CD4-positive, alpha-beta T cell treated with Interleukin-4 for 4 hours (primary cell): ENCODE data around the gene SAG.
"Not testable (repeated sequence)": the region's sequence is repeated elsewhere in the genome, so short reads cannot be mapped to it uniquely, and the experiment has no call there.

Experiments
- DNase-seq: peaks from one replicate; pipeline ENCODE4 v3.0.0-alpha.2; 2020

Gene SAG

DNA sequence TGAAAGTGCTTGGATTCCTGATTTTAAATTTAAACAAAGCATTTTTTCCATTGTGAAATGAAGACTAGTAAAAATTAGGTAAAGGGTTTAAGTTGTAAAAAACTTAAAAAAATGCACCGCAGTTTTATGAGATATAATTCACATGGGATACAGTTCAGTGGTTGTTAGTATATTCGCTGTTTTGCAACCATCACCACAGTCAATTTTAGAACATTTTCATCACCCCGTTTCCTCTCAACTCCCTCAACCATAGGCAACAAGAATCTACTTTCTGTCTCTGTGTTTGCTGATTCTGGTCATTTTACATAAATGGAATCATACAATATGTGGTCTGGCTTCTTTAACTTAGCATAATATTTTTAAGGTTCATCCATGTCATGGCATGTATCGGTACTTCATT is 50.7 kb downstream of the SAG start:
- DNase-seq = no peak

DNA sequence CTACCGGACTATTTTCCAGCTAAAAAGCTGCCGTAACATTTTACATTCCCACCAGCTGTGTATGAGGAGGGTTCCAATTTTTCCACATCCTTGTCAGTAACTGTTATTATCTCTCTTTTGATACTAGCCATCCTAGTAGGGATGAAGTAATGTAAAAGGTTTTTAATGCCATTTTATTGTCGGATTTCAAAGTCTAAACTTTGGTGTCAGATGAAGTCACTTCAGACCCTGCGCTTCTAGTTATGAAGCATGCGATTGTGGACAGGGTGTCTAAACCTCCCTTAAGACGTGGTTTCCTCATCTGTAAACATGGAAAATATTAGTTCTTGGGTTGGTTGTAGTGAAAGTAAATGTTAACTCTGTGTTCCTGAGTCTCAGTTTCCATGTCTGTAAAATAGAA is 51.3 kb downstream of the SAG start:
- DNase-seq = peak; percentile 20

DNA sequence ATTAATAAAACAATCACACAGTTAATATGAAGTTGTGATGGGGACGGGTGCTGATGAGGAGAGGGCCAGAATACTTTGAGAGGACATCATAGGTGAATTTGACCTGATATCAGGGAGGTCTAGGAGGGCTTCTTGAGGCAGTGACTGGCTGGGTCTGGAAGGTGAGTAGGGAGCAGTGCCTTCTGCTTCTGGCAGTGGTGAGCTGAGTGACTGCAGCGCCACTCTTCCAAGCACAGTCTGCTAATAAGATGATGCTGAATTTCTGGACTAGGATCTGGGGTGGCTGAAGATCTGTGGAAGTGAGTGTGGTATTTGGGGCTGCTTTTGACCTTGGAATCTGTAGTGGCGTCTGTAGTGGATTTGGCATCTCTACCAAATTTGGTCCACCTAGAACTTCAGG is 52.2 kb downstream of the SAG start:
- no peak for DNase-seq

DNA sequence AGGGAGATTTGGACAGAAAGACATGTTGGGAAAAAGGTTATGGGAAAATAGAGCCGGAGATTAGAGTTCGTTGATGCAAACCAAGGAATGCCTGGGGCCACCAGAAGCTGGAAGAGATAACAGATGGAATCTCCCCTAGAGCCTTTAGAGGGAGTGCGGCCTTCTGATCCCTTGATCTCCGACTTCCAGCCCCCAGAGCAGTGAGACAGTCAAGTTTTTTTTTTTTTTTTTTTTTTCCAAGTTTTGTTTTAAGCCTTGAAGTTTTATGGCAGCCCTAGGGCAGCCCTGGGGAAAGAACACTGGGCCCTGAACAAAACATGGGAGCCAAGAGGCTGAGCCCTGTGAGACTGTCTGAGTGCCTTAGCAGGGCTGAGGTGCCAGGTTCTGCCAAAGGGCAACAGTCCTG is 53.2 kb downstream of the SAG start:
- no peak for DNase-seq

DNA sequence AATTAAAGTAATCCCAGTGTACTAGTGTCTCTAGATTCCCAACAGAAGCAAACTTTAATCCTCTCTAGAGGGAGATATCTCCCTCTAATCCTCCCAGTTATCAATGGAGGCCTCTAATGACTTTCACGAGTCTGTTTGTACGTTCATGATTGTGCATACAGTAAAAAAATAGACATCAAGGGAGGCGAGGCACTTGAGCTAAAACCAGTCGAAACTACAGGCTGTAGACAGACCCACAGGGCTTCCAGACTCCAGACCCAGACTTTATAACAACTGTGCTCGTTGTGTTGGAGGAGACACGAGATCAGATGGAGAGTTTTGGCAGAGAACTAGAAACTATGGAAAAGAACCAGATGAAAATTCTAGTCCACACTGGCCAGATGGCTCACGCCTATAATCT is 53.7 kb downstream of the SAG start:
- DNase-seq = no peak

DNA sequence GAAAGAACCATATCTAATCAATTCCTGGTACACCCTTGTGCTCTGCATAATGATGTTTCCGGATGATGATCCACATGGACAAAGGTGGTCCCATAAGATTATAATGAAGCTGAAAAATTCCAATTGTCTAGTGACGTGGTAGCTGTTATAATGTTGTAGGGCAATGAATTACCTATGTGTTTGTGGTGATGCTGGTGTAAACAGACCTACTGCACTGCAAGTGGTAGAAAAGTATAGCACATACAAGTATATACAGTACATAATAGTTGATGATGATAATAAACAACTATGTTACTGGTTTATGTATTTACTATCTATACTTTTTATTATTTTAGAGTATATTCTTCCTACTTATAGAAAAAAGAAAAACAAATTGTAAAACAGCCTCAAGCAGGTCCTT is 55.1 kb downstream of the SAG start:
- DNase-seq = no peak

DNA sequence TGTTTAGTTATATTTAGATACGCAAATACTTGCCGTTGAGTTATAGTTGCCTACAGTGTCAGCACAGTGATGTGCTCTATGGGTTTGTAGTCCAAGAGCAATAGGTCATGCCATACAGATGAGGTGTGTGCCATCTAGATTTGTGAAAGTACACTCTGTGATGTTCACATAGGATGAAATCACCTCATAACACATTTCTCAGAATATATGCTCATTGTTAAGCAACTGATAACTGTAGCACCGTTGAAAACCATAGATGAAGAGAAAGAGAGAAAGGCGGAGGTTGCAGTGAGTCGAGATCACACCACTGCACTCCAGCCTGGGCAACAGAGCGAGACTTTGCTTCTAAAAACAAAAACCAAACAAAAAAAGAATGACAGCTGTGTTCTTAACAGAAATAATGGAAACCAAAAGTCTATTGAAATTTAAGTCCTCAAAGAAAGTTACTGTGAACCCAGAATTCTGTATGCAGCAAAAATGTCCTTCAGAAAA is 56.2 kb downstream of the SAG start:
- DNase-seq = no peak

DNA sequence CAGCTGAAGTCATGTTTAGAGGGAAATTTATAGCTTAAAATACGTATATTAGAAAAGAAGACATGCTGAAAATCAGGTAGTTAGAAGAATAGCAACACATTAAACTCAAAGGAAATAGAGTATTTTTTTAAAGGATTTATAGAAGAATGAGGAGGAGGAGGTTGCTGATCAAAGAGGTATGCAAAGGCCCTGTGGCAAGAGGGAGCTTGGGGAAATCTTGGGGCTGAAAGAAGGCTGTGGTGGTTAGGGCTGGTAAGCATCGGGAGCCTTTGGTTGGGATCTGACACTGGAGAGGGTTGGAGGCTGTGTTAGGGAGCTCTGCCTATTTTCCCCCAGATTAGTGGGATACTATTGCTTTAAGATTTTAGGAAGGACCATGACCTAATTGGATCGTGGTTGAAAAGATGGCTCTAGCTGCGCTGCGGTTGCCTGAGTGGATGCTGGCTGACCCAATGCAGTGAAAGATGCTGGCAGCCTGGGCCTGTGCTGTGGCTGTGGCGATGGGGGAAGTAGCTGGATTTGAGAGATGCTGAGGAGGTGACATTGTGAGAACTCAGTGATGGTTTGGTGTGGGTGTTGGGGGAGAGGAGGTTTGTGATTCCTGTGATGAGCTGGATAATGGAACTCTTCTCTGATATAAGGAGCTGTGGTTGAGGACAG is 58.4 kb downstream of the SAG start:
- no peak for DNase-seq

DNA sequence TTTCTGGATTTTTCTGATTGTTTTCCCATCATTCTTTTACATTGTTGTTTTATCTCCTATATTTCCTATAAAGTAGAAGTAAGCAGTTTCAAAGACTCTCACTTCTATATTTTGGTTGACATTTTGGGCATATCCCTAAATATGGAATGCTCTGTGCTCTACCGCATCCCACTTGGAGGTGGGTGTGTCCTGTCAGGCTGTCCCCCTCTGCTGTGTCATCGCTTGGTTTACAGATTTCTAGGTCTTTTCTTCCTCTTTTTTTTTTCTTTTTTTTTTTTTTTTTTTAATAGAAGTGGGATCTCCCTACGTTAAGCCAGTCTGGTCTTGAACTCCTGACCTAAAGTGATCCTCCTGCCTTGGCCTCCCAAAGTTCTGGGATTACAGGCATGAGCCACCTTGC is 60.0 kb downstream of the SAG start:
- no peak for DNase-seq

DNA sequence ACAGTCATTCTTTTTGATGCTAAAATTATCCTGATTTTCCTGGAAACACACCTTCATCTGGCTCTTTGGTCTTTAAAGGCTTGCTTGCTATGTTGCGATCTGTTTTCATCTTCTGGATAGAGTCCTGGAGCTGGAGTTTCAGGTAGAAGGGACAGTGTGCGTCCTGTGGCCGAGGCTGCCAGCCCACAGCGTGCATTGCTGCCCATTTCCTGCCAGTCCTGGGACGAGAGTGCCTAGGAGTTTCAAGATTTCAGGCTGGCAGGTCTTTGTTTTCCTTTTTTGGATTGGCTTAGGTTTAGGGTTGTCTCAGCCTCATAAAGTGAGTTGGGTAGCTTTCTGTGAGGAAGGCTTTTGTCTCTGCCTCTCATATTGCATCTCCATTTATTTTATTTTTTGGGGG is 61.1 kb downstream of the SAG start:
- DNase-seq = no peak

DNA sequence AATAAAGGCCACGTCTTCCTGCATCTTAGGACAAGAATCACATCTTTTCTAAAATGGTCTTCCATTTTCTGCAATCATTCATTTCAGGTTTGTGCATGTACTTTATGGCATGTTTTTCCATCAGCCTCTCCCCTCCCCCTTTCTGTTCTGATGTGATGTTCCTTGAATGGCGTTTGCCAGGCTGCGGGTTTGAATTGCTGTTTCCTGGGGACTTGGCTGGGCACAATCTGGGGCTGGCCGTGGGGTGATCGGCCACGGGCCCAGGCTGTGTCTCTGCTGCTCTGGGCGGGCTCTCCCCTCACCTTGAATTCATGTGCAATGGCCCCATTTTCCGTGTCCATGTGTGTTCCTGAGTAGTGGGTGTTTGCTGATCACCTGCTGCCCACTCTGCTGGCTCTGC is 61.8 kb downstream of the SAG start:
- DNase-seq = no peak

DNA sequence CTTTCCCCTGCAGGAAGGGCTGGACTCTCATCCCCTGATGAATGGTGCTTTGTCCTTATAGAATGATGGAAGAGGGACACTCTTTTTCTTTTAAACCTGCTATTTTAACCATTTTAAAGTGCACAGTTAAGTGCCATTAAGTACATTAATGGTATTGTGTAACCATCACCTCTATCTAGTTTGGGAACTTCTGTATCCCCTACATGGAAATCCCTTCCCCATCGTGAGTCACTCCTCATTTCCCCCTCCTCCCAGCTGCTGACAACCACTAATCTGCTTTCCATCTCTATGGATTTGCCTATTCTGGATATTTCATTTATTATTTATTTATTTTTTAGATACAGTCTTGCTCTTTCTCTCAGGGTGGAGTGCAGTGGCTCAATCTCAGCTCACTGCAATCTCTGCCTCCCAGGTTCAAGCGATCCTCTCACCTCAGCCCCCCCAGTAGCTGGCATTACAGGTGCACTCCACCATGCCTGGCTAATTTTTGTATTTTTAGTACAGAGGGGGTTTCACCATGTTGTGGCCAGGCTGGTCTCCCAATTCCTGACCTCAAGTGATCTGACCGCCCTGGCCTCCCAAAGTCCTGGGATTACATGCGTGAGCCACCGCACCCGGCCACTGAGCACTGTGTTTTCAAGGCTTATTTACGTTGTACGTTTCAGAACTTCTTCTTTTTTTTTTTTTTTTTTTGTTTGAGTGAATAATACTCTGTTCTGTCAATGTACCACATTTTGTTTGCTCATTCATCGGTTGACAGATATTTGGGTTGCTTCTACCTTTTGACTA is 62.5 kb downstream of the SAG start:
- no peak for DNase-seq

DNA sequence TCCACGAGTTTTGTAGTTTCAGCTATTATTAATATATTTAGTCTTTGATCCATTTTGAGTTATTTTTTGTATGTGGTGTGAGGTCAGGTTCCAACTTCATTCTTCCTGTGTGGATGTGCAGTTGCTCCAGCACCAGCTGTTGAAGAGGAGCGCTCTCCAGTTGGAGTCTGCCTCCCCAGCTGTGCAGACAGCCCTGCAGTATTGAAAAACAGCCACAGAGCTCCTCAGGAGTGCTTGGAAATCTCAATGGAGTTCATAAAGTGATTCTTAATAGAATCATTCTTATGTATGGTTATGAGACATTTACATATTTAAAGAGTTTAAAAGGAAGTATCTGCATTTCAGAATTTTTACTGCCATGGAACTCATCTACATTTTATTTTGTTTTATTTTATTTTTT is 64.0 kb downstream of the SAG start:
- no peak for DNase-seq

DNA sequence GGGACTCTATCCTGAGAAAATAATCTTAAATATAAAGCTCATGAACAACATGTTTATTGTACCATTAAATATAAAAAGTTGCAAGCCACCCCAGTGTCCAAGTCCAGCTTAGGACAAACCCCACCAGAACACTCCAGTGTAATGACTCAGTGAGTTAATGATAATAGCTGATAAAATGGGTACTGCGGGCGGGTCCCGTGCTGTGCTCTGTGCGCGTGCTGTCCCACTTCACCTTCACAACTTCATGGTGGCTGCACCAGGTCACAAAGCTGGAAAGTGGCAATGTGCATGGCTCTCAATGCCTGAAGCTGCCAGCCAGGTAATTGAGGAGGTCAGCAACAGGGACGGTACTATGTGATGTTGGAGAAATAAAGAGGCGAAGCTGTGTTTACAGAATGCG is 65.2 kb downstream of the SAG start:
- no peak for DNase-seq

DNA sequence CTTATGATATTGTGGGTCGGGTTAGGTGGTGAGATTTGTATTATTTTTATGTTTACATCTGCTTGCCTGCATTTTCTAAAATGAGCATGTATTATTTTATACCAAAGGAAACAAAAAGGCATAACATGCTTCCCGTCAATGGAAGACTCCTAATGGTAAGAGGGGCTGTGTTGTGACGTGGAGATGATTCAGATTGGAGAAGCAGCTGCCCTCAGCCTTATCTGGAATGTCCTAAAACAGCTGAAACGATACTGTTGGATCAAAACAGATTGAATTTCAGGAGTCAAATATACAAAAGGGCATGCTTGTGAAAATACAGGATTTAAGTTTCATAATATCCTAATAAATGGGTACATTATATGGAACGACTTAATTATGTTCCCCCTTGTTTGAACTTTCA is 65.7 kb downstream of the SAG start:
- no peak for DNase-seq

DNA sequence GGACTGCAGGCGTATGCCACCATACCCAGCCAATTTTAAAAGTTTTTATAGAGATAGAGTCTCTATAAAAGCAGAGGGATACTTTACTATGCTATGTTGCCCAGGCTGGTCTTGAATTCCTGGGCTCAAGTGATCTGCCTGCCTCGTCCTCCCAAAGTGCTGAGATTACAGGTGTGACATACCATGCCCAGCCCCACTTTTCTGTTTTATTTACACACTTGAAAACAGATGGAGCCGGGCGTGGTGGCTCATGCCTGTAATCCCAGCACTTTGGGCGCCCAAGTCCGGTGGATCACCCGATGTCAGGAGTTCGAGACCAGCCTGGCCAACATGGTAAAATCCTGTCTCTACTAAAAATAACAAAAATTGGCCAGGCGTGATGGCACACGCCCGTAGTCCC is 67.2 kb downstream of the SAG start:
- DNase-seq = not testable (repeated sequence)

DNA sequence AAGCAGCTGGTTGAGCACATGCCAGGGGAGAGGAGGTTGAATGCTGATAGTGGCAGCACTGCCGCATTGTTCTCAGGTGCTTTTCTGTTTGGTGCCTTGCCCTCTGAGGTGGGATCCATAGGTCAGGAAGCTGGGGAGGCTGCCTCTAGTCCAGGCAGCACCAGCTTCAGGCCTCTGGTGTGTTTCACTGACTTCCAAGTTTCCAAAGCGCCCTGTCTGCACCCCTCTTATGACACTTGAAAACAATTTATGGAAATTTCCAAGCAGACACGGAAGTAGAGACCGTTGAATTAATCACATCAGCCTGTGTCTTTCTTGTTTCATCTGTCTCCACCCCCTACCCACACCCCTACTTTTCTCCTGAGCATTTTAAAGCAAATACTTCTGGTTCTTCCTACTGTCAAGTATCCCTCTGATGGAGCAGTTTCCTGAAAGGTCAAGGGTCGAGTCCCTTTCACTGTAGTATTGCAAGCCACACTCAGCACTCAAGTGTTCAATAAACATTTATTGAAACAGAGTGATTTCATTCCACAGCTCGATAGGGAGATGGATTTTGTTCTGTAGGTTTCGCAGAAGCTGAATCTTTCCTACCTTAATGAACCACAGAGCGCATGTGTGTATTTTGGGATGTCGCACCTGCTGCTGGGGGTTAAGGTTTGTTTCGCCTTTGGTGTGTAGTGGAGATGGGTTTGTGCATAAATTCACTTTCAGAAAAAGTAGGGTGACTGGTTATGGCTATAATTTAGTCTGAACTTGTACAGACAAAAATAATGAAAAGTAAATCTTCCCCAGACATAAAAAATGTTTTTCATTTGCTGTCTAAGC is 68.1 kb downstream of the SAG start:
- DNase-seq = no peak

DNA sequence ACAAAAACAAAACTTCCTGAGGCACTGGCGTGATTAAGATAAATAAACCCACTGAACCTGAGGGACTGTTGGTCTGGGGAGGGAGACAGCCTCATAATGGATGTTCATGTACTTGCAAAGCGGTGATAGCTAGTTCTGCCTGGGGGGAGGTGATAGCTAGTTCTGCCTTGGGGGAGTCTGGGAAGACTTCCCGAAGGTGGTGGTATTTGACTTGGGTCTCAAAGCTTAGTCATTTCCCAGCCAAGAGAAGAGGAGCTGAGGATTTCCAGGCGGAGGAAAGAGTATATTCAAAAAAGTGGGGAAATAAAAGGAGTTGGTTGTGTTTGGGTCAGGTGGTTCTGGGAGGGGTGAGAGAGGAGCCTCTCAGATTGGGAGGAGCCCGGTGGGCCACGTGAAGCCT is 71.4 kb downstream of the SAG start:
- no peak for DNase-seq

DNA sequence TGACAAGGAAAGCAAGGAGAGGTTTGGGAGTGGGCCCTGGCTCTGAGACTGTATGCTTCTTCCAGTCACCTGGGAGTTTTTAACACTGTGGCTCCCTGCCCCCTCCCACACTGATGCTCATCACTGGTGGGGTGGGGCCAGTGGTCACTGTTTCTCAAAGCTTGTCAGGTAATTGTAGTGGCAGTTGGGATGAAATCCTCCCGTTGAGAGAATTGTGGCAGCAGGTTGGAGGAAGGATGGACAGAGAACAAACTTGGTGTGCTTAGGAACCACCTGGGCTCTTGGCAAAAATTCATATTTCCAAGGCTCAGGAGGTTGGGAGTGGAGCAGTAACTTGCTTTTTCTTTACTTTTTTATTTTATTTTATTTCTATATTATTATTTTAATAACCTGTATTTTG is 71.8 kb downstream of the SAG start:
- no peak for DNase-seq

DNA sequence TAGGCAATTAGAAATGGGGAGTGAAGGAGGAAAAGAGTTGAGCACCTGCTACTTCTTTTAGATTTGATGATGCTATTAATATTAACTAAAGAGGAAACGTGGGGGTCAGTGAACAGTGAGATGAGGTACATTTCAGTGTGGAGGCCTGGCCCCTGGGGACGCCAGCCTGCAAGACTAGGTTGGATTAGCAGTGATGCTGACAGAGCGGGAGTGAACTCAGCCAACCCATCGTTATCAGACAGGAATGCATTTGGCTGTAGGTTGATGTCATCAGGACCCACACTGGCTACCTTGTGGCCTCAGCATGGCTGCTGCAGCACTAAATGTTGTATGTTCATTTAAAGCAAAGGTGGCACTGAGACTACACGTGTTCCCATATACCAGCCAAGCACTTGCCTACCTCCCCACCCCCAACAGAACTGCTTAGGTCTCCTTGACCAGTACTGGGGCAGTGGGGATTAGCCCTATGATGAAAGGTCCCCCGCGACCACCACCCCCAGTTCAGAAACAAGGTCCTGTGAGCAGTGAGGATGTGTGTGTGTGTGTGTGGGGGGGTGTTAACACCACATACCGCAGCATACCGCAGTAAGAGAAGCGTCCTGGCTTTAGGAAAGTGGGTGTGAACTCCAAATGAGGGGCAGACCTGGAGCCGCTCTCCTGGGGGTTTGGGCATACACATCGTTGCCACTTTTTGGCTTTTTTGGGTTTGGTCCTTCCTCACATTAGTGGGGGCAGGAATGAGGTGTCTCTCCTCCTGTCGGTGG is 72.7 kb downstream of the SAG start:
- no peak for DNase-seq

DNA sequence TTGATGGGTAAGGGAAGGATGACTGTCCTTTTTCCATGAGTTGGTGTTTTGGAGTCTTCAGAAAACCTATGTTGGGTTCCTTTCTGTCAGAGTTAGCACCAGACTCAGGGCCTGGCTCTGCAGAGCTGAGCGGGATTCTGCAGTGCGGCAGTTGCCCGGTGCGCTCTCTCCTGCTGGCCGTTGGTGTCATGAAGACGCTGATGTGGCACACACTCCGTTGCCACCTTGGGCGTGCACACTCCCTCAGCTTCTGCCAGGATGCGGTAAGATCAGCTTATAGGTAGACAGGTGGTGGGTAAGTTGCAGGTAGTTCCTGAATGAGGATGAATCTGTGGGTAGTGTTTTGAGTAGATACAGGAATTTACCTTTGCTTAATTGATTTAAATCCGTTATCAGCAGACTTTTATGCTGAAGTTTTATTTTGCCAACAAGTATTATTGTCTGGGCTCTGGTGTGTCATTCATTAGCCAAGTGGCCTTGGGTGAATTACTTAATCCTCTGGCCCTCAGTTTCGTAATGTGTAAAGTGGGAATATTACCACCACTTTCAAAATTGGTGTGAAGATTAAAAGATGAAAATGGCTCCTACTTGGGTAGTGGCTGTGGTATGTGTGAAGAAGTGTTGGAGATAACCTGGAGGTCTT is 73.5 kb downstream of the SAG start:
- DNase-seq = no peak

DNA sequence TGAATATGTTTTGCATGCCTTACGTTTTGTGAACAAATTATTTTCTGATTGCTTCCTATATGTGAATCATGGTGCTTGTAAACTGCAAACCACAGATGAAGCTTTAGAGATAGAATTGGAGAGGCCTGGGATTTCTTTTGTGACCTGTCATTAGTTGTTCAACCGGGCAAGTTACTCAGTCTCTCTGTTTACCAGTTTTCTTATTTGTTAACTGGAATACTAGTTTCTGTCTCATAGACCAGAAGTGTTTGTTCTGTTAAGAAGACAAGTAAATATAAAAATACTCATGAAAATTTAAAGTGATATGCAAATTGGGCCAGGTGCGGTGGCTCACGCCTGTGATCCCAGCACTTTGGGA is 74.0 kb downstream of the SAG start:
- DNase-seq = no peak

DNA sequence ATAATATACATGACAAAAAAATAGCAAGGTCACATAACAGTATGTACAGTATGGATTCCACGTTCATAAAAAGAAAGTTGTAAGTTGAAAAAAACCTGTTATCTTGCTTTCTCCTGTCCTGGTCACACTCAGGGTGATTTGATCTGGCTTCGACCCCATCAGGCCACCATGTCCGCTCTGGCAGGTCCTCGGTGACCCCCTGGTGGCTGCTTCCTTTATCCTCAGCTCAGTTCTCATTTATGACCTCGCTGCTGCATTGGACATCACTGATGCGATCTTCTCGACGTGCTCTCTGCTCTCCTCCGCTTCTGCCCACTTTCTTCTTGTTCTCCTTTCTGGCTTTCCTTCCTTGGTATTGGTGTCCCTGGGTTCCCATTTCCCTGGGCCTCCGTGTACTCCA is 76.4 kb downstream of the SAG start:
- no peak for DNase-seq
